Activated CD4-positive, alpha-beta T cell treated with anti-CD3 and anti-CD28 coated beads, Interleukin-2, amount 10 ng/mL, durations not matched to agents 24 days and 14 days (primary cell): ENCODE measurements around the gene CCL13. TPM values are rescaled to one million over a fixed set of nuclear protein-coding genes. Genes with fewer than 3 reads are reported as not detected.

ENCODE experiments used
- DNase-seq: peaks from one replicate; pipeline ENCODE4 v3.0.0; 2022
- H3K27ac Mint-ChIP-seq: one replicate; pipeline ENCODE4 v1.8.0; 2022; ENCODE audit warnings: mild to moderate bottlenecking, mixed read lengths
- H3K27me3 Mint-ChIP-seq: one replicate; pipeline ENCODE4 v1.8.0; 2022; ENCODE audit warnings: mixed read lengths
- H3K36me3 Mint-ChIP-seq: one replicate; pipeline ENCODE4 v1.8.0; 2022; ENCODE audit warnings: low read depth, mild to moderate bottlenecking, mixed read lengths
- H3K4me1 Mint-ChIP-seq: one replicate; pipeline ENCODE4 v1.8.0; 2021; ENCODE audit warnings: mixed read lengths
- H3K4me3 Mint-ChIP-seq: one replicate; pipeline ENCODE4 v1.8.0; 2022; ENCODE audit warnings: mild to moderate bottlenecking, moderate library complexity, mixed read lengths
- H3K9me3 Mint-ChIP-seq: one replicate; pipeline ENCODE4 v1.8.0; 2021; ENCODE audit warnings: mixed read lengths
- intact Hi-C: fragments of 100-400 bp; cut with micrococcal nuclease; formaldehyde crosslinking; loops from one replicate; pipeline ENCODE4 v1.15.1; 2023
- total RNA-seq: library from RNA; stranded (reverse); gene quantifications from 2 replicates; pipeline ENCODE4 v1.2.3, GENCODE V29; 2022

The CCL13 gene
- total RNA-seq, 1 donor from 2014 or later, result not detected

DNA sequence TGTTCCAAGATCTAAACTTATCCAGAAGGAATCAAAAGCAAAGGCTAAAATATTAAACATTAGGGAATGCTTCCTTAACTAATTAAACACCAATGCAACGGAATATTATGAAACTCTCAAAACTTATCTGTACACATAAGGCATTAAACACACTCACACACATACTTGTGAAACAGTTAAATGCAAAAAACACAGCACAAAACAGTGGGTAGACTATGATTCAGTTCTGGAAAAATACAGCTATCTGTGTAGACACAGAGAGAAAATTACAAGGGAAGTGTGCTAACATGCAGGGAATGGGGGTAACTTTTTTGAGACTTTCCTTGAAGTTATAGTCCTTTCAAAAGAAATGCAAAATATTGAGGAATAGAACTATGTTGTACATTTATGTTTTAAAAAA, 43.4 kb downstream of the CCL13 start:
- DNase-seq, result no peak
- H3K36me3 Mint-ChIP-seq, result no peaks in the 10 kb centered on the region
- H3K27ac Mint-ChIP-seq, result no peak overlapping the region
- H3K9me3 Mint-ChIP-seq, result no peaks in the 10 kb centered on the region
- peaks cover 29% of the 10 kb centered on the region for H3K4me1 Mint-ChIP-seq
- H3K4me3 Mint-ChIP-seq, result no peak overlapping the region
- peaks cover 33% of the 10 kb centered on the region for H3K27me3 Mint-ChIP-seq
- intact Hi-C loops, result no loop called here

DNA sequence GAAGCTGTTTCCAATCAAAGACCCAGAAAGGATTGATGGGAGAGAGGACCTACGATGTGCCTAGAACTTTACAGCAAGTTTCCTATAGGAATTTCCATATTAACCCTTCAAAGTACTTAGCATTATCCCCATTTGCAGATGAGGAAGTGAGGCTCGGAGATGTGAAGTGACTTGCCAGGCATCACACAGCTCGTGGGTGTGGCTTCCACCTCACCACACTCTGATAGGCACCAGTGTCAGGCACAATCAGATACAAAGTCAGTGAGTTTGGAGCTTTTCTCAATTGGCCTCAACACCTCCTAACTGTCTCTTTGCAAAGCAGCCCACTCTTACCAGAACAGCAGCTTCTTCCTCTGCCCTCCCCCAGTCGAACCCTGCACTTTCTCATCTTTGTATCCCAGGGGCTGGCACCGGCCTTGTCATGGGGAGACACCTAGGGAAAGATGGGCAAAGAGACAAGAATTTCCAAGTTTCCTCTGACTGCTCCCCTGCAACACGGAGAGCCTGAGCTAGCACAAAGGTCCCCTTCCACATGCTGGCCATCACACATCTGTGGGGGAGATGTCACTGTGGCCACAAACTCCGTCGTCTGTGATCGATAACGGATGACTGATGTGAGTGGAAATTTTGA, 44.1 kb downstream of the CCL13 start:
- Mint-ChIP-seq H3K27ac (no peak overlapping the region), H3K36me3 (no peaks in the 10 kb centered on the region), H3K4me1 (peaks cover 29% of the 10 kb centered on the region), H3K9me3 (no peaks in the 10 kb centered on the region), H3K4me3 (no peak overlapping the region), H3K27me3 (peaks cover 26% of the 10 kb centered on the region)
- DNase-seq, result no peak
- intact Hi-C loops, result no loop called here

DNA sequence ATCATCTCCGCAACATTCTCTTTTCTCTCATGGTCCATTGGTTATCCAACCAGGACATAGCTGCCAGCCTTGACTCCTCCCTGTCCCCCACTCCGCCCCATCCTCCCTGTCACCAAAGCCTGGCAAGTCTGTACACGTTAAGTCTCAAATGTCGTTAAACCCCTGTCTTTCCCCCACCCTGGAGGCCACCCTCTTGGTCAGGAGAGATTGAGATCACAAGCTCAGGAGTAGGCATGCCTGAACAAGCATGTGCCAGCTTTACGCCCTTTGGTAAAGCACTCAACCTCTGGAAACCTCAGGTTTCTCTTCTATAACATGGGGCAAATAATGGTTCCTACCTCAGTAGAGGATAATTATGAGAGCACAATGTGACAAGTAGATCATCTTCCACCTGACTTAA, 44.9 kb downstream of the CCL13 start:
- intact Hi-C loops, result no loop called here
- Mint-ChIP-seq H3K36me3 (no peaks in the 10 kb centered on the region), H3K4me3 (no peak overlapping the region), H3K27me3 (peaks cover 19% of the 10 kb centered on the region), H3K27ac (no peak overlapping the region), H3K4me1 (peaks cover 29% of the 10 kb centered on the region), H3K9me3 (no peaks in the 10 kb centered on the region)
- no peak for DNase-seq

DNA sequence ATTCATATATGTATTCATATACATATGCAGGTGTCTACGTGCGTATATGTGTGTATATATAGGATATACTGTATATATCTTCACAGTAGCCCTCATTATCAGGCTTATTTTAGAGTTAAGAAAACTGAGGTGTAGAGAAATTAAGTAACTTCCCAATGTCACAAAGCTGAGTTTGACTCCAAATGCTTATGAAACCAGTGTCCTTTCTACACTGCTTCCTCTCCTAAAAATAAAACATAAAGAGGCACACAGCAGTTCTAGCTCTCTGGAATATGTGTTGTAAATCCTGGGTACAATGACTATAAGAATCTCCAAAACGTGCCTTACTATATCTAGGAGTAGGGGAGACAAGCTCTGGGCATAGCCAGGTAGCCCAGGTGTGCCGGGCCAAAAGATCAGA, 46.7 kb downstream of the CCL13 start:
- DNase-seq, result no peak
- Mint-ChIP-seq H3K27ac (no peak overlapping the region), H3K4me1 (peaks cover 21% of the 10 kb centered on the region), H3K27me3 (peaks cover 13% of the 10 kb centered on the region), H3K4me3 (no peak overlapping the region), H3K36me3 (no peaks in the 10 kb centered on the region), H3K9me3 (no peaks in the 10 kb centered on the region)
- intact Hi-C loops, result no loop called here

DNA sequence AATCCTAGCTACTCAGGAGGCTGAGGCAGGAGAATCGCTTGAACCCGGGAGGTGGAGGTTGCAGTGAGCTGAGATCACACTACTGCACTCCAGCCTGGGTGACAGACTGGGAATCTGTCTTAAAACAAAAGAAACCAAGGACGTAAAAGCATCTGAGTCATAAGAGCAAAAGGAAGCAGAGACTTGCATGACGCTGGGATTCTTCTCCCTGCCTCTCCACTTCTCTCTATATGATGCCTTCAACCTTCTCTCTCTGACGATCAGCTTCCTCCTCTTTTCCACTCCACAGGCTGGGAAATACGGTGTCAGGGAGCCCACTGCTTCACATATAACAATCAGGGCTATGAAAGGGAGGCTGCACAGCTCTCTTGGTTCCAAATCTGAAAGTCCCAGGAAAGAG, 49.9 kb downstream of the CCL13 start:
- intact Hi-C loops, result no loop called here
- Mint-ChIP-seq H3K36me3 (no peaks in the 10 kb centered on the region), H3K9me3 (no peaks in the 10 kb centered on the region), H3K27ac (no peak overlapping the region), H3K4me1 (peaks cover 11% of the 10 kb centered on the region), H3K27me3 (peaks cover 29% of the 10 kb centered on the region), H3K4me3 (no peak overlapping the region)
- DNase-seq, result no peak

Other genes starting within 250 kb of the CCL13 start
- 0.28 TPM in 1 of 2 replicates, not detected in the other for gene CCL2, start 101.2 kb upstream of the CCL13 start, total RNA-seq
- not detected in 2 replicates for gene CCL7, start 86.3 kb upstream of the CCL13 start, total RNA-seq
- not detected in 2 replicates for gene CCL11, start 70.7 kb upstream of the CCL13 start, total RNA-seq
- not detected in 2 replicates for gene CCL8, start 37.0 kb upstream of the CCL13 start, total RNA-seq
- gene CCL1, start 6.8 kb downstream of the CCL13 start, total RNA-seq, result 105 and 111 TPM in 2 replicates
- gene TMEM132E, start 223.1 kb downstream of the CCL13 start, total RNA-seq, result not detected in 2 replicates